GM12892 (cell line): ENCODE results near the gene MOV10L1.

Source experiments
- POLR2A ChIP-seq: IDR thresholded peaks from 2 replicates; pipeline ENCODE4 v1.6.1; 2011; ENCODE audit warnings: low read depth, low read length, control low read depth
- POLR2AphosphoS5 ChIP-seq: IDR thresholded peaks from 2 replicates; pipeline ENCODE4 v1.6.1; 2011; ENCODE audit warnings: low read depth, low read length, control low read depth
- TAF1 ChIP-seq: IDR thresholded peaks from 2 replicates; pipeline ENCODE4 v1.6.1; 2011; ENCODE audit warnings: low read depth, mild to moderate bottlenecking, control low read depth, low read length, borderline replicate concordance

DNA sequence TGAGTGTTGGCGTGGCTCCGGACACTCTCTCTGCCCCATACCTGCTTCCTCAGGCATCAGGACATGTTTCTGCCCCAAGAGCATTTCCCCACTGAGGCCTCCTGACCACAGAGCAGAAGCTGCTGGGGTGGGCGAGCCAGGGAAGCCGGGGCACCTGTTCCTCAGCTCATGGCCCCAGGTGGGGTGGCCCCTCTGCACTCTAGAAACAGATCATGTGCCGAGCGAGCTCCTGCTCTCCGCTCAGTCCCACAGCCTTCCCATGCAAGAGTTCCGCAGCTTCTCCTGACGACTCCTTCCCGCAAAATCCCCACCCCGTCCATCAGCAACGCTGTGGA lies 58.3 kb downstream of the MOV10L1 start:
- TF ChIP-seq POLR2AphosphoS5 = no peak
- no peak for TF ChIP-seq TAF1
- no peak for TF ChIP-seq POLR2A
